Breast epithelium (tissue), 3 donors: ENCODE measurements around the gene PMCH. TPM values are rescaled to one million over a fixed set of nuclear protein-coding genes. Genes with fewer than 3 reads are reported as not detected.

Experiments used
- total RNA-seq, 3 donors: library from RNA; depleted of rRNA; stranded (reverse); fragments of >200 nt; gene quantifications; one replicate each; pipeline ENCODE4 v1.1.0, GENCODE V29; 2016

Gene PMCH
- total RNA-seq, 3 donors from 2014 or later, result not detected

Other genes starting within 250 kb of the PMCH start
- gene WASHC3, start 135.8 kb downstream of the PMCH start, total RNA-seq, result 10 to 100 TPM; 68.1 to 99.9 (median 74.1) TPM
- gene NUP37, start 77.7 kb downstream of the PMCH start, total RNA-seq, result 10 to 100 TPM; 16.7 to 17.9 (median 17.9) TPM
- 1 to 10 TPM; 1.1 to 3.9 (median 2.3) TPM for gene PARPBP, start 77.7 kb downstream of the PMCH start, total RNA-seq